Fibroblast of villous mesenchyme (primary cell): ENCODE data around the gene ISCA1. TPM values are rescaled to one million over a fixed set of nuclear protein-coding genes. Genes with fewer than 3 reads are reported as not detected.
A peak's percentile ranks its signal among the peaks of the same experiment; 100 is the strongest.

Experiments used
- DNase-seq: peaks from one replicate; pipeline ENCODE4 v3.0.0-alpha.2; 2010; ENCODE audit warnings: low read depth
- H3K4me3 ChIP-seq: 2 replicates; pipeline ENCODE4 v1.5.1; 2011; ENCODE audit warnings: low read depth, mild to moderate bottlenecking, low read length
- total RNA-seq: library from RNA; depleted of rRNA; stranded (reverse); fragments of >200 nt; gene quantifications from 2 replicates; pipeline ENCODE4 v1.2.3, GENCODE V29; 2012
- TF ChIP-seq, protein P1 (sequence below): IDR thresholded peaks from 2 replicates; pipeline ENCODE4 v1.5.1; 2012; ENCODE audit warnings: low read depth, mild to moderate bottlenecking, low read length; ENCODE audit not compliant: insufficient read depth

Gene ISCA1
- total RNA-seq, 1 donor: 45.3 TPM

DNA sequence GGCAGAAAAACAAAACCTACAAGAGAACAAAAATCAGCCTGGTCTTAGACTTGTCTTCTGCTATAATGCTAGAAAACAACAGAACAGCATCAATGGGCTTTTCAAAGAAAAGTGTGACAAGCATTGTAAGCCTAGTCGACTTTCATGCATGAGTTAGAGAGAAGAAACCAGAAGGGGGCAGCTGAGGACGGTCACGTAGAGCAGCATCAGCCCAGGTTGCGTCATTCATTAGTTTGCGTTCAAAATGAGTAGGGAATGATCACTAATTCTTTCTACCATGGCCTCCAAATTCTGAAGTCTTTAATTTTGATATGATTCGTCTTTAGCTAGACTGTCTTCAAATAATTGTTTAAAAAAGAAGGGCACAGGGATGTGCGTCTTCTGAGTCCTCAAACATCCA lies 4.7 kb upstream of the ISCA1 start:
- peak; percentile 70 for DNase-seq
- no peak overlapping the region for H3K4me3 ChIP-seq
- TF ChIP-seq, protein P1, sequence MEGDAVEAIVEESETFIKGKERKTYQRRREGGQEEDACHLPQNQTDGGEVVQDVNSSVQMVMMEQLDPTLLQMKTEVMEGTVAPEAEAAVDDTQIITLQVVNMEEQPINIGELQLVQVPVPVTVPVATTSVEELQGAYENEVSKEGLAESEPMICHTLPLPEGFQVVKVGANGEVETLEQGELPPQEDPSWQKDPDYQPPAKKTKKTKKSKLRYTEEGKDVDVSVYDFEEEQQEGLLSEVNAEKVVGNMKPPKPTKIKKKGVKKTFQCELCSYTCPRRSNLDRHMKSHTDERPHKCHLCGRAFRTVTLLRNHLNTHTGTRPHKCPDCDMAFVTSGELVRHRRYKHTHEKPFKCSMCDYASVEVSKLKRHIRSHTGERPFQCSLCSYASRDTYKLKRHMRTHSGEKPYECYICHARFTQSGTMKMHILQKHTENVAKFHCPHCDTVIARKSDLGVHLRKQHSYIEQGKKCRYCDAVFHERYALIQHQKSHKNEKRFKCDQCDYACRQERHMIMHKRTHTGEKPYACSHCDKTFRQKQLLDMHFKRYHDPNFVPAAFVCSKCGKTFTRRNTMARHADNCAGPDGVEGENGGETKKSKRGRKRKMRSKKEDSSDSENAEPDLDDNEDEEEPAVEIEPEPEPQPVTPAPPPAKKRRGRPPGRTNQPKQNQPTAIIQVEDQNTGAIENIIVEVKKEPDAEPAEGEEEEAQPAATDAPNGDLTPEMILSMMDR: peak; percentile 52

DNA sequence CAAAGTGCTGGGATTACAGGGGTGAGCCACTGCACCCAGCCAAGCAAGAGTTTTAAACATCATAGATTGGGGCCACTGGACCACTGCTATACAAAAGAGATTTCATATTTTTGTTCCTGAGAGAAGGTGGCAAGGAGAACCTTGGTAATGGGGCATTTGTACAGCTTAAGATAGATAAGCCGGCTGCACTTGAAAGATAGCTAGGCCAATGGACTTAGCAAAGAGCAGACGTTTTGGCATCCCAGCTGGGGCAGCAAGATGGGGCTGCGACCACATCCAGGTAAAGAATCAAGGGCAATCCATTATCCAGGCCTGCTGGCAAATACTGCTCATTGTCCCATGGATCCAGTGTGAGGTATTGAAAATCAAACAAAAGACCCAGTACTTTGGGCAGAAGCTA lies 3.9 kb upstream of the ISCA1 start:
- no peak for DNase-seq
- no peak overlapping the region for H3K4me3 ChIP-seq
- TF ChIP-seq, protein P1: no peak

DNA sequence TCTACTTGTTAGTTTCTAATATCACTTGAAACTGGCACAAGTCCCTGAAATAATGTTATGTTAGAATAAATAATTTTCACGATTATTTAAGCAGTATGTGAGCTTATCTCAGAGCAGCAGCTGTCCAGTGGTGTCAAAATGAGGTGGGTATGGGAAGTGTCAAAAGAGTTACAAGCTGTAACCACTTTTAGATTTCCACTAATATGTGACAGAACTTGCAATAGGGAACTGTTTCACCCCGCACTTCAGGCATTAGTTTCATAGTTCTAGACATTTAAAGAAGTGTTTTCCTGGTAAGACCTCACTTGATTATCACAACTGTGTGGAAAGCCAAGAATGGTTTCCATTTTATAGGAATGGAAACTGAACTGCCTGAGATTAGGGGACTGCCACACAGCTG lies 2.9 kb upstream of the ISCA1 start:
- TF ChIP-seq, protein P1: no peak
- H3K4me3 ChIP-seq: no peak overlapping the region
- DNase-seq: no peak

DNA sequence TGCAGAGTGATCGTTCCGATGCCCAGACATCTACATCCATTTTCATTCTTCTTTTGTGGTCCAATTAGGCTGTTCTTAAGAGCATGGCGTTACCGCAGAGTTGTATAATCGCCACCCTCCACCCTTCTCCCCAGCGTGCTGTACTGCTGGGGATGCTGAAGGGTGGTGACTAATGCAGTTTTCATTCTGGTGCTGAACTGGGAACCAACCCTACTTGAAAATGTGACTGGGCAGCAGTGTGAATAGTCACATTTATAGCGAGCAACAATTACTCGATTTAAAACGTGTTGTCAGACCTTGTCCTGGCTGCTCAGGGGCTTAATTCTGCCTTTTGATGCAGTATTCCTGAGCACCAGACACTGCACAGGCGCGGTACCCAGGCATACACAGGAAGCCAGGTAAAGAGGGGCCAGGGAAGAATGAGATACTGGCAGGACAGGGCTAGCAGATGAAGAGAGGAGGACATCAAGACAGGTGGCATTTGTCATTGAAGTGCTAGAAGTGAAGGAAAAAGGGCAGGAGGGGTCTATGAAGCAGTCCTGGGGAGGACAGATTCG lies 719 bp upstream of the ISCA1 start:
- peak; percentile 86 for DNase-seq

DNA sequence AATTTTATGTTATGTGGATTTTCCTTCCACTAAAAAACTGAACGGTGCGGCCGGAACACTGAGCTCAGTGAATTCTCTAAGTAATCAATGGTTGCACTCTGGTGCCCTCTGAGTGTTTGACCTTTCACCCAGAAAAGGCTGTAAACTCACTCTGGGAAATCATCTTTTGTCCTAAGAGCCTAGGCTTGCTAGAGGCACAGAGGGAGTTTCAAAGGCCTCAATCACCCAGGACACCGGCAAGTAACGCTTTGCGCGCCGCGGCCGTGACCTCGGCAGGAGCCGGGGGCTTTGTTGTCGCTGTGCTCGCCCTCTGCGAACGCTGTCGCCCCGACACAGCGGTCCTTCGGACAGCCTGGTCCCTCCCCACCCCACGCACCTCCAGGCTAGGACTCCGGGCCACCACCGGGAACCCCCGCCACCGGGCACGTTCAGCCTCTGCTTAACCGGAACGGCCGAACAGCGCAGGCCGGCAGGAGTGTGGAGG lies 703 bp downstream of the ISCA1 start:
- TF ChIP-seq, protein P1: no peak
- H3K4me3 ChIP-seq: peak overlapping the region; percentile 83
- DNase-seq: peak; percentile 28

More for the DNA sequence above, 719 bp upstream of the ISCA1 start:
- TF ChIP-seq, protein P1: no peak
- H3K4me3 ChIP-seq: peak overlapping the region; percentile 83

DNA sequence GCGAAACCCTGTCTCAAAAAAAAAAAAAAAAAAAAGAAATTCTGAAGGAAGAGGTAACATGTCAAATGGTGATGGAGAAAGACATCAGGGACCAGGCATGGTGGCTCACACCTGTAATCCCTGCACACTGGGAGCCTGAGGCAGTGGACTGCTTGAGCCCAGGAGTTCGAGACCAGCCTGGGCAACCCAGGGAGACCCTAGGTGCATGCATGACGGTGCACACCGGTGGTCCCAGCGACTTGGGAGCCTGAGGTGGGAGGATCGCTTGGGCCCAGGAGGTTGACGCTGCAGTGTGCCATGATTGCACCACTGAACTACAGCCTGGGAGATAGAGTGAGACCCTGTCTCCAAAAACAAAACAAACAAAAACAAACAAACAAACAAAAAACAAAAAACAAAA lies 1.8 kb downstream of the ISCA1 start:
- H3K4me3 ChIP-seq: no peak overlapping the region
- TF ChIP-seq, protein P1: no peak
- DNase-seq: no peak

DNA sequence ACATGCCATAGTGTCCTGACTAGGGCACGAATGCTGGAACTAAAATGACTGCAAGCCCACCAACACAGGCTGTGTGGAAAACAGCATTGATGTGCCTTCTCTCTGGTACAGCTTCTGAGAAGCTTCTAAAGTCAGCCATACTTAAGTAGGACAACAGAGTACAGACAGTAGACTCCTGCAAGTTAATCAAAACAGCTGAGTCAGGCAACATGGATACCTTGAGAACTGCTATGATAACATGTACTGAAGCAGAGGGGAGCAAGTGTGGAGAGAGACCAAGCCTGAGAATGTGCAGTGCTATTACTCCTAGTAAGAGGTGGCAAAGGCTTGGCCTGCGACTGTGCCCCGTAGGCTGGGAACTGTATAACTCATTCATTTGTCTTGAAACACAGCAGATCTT lies 2.5 kb downstream of the ISCA1 start:
- H3K4me3 ChIP-seq: no peak overlapping the region
- DNase-seq: no peak
- TF ChIP-seq, protein P1: no peak
